Kidney epithelial cell (primary cell): Measurements from ENCODE around the gene NUDT9. TPM values are rescaled to one million over a fixed set of nuclear protein-coding genes. Genes with fewer than 3 reads are reported as not detected.

ENCODE experiments used
- DNase-seq: peaks from one replicate; pipeline ENCODE4 v3.0.0-alpha.2; 2010; ENCODE audit warnings: low read depth
- H3K27me3 ChIP-seq: 2 replicates; pipeline ENCODE4 v1.6.0; 2011; ENCODE audit warnings: low read length; ENCODE audit not compliant: control insufficient read depth, insufficient read depth
- H3K36me3 ChIP-seq: 2 replicates; pipeline ENCODE4 v1.5.1; 2011; ENCODE audit warnings: low read length; ENCODE audit not compliant: control insufficient read depth, insufficient read depth
- H3K4me3 ChIP-seq: 2 replicates; pipeline ENCODE4 v1.5.1; 2011; ENCODE audit warnings: low read depth, mild to moderate bottlenecking, control low read depth, low read length
- total RNA-seq: library from RNA; depleted of rRNA; stranded (reverse); fragments of >200 nt; gene quantifications from 2 replicates; pipeline ENCODE4 v1.2.3, GENCODE V29; 2015
- TF ChIP-seq, protein P1 (sequence below): IDR thresholded peaks from 2 replicates; pipeline ENCODE4 v1.5.1; 2011; ENCODE audit warnings: mild to moderate bottlenecking, moderate library complexity, low read length, control low read depth, inconsistent platforms; ENCODE audit not compliant: insufficient read depth, poor library complexity, severe bottlenecking

The NUDT9 gene
- total RNA-seq, 1 donor from 2014 or later: 22.3 TPM

- no peak for DNase-seq
- H3K27me3 ChIP-seq: no peaks in the 10 kb centered on the region
- H3K36me3 ChIP-seq: no peaks in the 10 kb centered on the region
- TF ChIP-seq, protein P1, sequence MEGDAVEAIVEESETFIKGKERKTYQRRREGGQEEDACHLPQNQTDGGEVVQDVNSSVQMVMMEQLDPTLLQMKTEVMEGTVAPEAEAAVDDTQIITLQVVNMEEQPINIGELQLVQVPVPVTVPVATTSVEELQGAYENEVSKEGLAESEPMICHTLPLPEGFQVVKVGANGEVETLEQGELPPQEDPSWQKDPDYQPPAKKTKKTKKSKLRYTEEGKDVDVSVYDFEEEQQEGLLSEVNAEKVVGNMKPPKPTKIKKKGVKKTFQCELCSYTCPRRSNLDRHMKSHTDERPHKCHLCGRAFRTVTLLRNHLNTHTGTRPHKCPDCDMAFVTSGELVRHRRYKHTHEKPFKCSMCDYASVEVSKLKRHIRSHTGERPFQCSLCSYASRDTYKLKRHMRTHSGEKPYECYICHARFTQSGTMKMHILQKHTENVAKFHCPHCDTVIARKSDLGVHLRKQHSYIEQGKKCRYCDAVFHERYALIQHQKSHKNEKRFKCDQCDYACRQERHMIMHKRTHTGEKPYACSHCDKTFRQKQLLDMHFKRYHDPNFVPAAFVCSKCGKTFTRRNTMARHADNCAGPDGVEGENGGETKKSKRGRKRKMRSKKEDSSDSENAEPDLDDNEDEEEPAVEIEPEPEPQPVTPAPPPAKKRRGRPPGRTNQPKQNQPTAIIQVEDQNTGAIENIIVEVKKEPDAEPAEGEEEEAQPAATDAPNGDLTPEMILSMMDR: no peak
- H3K4me3 ChIP-seq: no peak overlapping the region
Measured at GRCh38 chr4:87427518-87427868, 5.1 kb downstream of the NUDT9 start.

GRCh38 chr4:87428979-87429378, 6.6 kb downstream of the NUDT9 start:
- TF ChIP-seq, protein P1: no peak
- H3K36me3 ChIP-seq: no peaks in the 10 kb centered on the region
- H3K4me3 ChIP-seq: no peak overlapping the region
- DNase-seq: no peak
- no peaks in the 10 kb centered on the region for H3K27me3 ChIP-seq

DNA sequence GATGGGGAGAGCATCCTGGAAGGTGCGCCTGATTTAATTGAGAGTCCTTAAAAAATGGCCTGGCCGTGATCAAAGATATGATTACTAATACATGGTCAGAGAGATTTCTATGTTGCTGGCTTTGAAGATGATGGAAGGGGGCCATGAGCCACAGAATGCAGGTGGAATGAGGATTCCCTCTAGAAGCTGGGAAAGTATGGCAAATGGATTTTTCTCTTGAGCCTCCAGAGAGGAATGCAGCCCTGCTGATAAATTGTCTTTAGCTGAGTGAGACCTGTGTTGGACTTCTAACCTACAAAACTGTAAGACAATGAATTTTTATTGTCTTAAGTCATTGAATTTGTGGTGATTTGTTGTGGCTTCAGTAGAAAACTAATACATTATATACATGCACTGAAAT, 7.7 kb downstream of the NUDT9 start:
- TF ChIP-seq, protein P1: no peak
- DNase-seq: no peak
- Histone ChIP-seq H3K27me3 (no peaks in the 10 kb centered on the region), H3K36me3 (no peaks in the 10 kb centered on the region), H3K4me3 (no peak overlapping the region)

GRCh38 chr4:87433342-87433741, 11.0 kb downstream of the NUDT9 start:
- Histone ChIP-seq H3K27me3 (no peaks in the 10 kb centered on the region), H3K4me3 (no peak overlapping the region), H3K36me3 (peaks cover 1% of the 10 kb centered on the region)
- TF ChIP-seq, protein P1: no peak
- no peak for DNase-seq

DNA sequence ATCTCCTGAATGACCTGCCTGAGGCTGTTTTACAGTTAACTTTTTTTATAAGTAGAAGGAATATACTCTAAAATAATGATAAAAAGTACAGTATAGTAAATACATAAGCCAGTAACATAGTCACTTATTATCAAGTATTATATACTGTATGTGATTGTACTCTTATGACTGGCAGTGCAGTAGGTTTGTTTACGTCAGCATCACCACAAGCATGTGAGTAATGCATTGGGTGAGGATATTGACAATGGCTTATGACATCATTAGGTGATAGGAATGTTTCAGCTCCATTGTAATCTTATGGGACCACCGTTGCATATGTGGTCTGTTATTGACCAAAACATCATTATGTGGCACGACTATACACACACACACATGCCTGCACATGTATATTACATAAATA, 20.5 kb downstream of the NUDT9 start:
- Histone ChIP-seq H3K36me3 (no peaks in the 10 kb centered on the region), H3K27me3 (no peaks in the 10 kb centered on the region), H3K4me3 (no peak overlapping the region)
- no peak for DNase-seq
- TF ChIP-seq, protein P1: no peak

DNA sequence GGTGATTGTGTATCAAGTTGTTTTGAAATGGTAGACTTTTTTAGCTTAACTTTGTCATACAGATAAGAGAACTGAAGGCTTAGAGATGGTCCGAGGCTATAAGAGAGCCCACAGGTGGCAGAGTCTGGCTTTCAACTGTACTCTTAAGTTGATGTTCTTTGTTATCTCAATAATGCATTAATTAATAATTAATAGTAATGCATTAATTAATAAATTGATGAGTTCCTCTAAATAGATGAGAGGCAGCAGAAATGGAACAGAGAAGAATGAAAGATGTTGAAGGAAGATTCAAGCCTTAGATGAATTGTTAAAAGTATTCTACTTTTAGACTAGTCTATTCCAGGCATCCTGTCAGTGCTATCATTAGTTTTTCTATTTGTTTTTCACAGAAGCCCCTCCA, 22.4 kb downstream of the NUDT9 start:
- no peaks in the 10 kb centered on the region for H3K36me3 ChIP-seq
- H3K4me3 ChIP-seq: no peak overlapping the region
- no peaks in the 10 kb centered on the region for H3K27me3 ChIP-seq
- TF ChIP-seq, protein P1: no peak
- no peak for DNase-seq
